Spleen (tissue), 7 donors: Measurements from ENCODE around the gene CILP2.

Experiments
- CTCF ChIP-seq, 11 experiments: fragments of 200-600 bp in 7 of 11; fragments of 450-650 bp in 4 of 11; sonication (generic) in 4 of 11; IDR thresholded peaks in 8 of 11; conservative IDR thresholded peaks in 3 of 11; 1 replicate in 7 of 11; 2 replicates in 4 of 11; pipeline versions ENCODE4 v1.4.0 to v1.8.0; 2016 to 2021; ENCODE audit warnings: antibody characterized with exemption in 11 of 11, inconsistent platforms in 4 of 11, mild to moderate bottlenecking in 1 of 11
- POLR2A ChIP-seq, 3 donors: fragments of 450-650 bp; IDR thresholded peaks; one replicate each; pipeline ENCODE4 v1.5.1; 2017; ENCODE audit warnings: antibody characterized with exemption in 3 of 3, mild to moderate bottlenecking in 1 of 3
- POLR2AphosphoS5 ChIP-seq, 3 donors: sonication (generic); formaldehyde crosslinking; IDR thresholded peaks; one replicate each; pipeline ENCODE4 v1.5.1; 2017; ENCODE audit warnings: antibody characterized with exemption in 3 of 3
- donor health status: DM: no; HTN: no; CAD: no; lungs with moderate emphysema.
- donor health status: DM: no; HTN: no; CAD: no.
- donor health status: DM: no; HTN: no; CAD: no.

GRCh38 chr19:19595171-19595701 lies 57.2 kb downstream of the CILP2 start:
- TF ChIP-seq CTCF (IDR thresholded peaks at IDR 0.05 in 8 of 11, conservative IDR thresholded peaks at IDR 0.05 in 3 of 11) = no peak
- TF ChIP-seq POLR2A (IDR thresholded peaks at IDR 0.05) = no peak
- TF ChIP-seq POLR2AphosphoS5 (IDR thresholded peaks at IDR 0.05) = no peak
